ENCODE results near the gene PTBP2.

- no peak for TF ChIP-seq MYC (IDR thresholded peaks at IDR 0.05; ENCODE audit: insufficient read depth, insufficient read length, insufficient replicate concordance, low read length, severe bottlenecking)
- TF ChIP-seq KDM1A (IDR thresholded peaks at IDR 0.05; ENCODE audit: borderline replicate concordance): no peak
Observed at GRCh38 chr1:96772972-96773371, 51.4 kb downstream of the PTBP2 start.
